Measurements from ENCODE around the gene JAKMIP3.

JAKMIP3 gene

GRCh38 chr10:132036153-132036886 is 29.4 kb upstream of the JAKMIP3 start:
- TF ChIP-seq, protein P1, sequence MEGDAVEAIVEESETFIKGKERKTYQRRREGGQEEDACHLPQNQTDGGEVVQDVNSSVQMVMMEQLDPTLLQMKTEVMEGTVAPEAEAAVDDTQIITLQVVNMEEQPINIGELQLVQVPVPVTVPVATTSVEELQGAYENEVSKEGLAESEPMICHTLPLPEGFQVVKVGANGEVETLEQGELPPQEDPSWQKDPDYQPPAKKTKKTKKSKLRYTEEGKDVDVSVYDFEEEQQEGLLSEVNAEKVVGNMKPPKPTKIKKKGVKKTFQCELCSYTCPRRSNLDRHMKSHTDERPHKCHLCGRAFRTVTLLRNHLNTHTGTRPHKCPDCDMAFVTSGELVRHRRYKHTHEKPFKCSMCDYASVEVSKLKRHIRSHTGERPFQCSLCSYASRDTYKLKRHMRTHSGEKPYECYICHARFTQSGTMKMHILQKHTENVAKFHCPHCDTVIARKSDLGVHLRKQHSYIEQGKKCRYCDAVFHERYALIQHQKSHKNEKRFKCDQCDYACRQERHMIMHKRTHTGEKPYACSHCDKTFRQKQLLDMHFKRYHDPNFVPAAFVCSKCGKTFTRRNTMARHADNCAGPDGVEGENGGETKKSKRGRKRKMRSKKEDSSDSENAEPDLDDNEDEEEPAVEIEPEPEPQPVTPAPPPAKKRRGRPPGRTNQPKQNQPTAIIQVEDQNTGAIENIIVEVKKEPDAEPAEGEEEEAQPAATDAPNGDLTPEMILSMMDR (IDR thresholded peaks at IDR 0.05; ENCODE audit: low read depth, low read length): no peak
- 0 out of 2 replicates have a peak overlapping the region, but pooled peaks have one; percentile 6 for H3K4me3 ChIP-seq (ENCODE audit: low read depth, low read length)

GRCh38 chr10:132036887-132037675 is 28.7 kb upstream of the JAKMIP3 start:
- TF ChIP-seq, protein P1 (IDR thresholded peaks at IDR 0.05; ENCODE audit: low read depth, low read length): no peak
- H3K4me3 ChIP-seq (ENCODE audit: low read depth, low read length): no peak overlapping the region

DNA sequence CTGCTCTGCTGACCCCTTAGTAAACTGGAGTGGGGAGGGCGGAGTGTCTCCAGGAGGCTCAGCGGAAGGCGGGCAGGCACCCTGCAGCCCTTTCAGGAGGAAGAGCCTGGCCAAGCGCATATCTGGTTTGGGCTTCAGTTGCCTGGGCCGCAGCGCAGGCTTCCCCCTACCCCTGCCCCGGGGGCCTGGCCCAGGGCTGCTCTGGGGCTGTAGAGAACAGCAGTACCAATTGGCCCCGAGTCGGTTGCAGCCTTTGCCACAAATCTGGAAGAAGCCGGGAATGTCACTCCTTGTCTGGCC is 28.1 kb upstream of the JAKMIP3 start:
- H3K4me3 ChIP-seq (ENCODE audit: low read depth, low read length): no peak overlapping the region
- TF ChIP-seq, protein P1 (IDR thresholded peaks at IDR 0.05; ENCODE audit: low read depth, low read length): no peak

DNA sequence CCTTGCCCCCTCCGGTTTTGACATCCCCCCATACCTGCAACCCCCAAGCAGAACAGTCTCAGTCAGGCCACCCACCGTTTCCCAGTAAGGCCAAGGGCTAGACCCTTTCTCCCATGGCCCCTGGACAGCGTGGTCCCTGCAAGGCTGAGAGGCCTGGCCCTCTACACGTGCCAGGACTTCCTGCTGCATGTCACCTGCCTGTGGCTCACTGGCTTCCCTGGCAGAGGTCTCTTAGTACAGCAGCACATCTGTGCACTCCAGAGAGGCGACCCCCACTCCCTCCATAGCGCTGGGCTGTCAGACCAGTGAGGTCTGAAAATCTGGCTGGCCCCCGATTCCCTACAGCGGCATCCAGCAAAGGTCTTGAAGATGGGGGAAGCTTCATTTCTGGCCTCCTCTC is 26.4 kb upstream of the JAKMIP3 start:
- no peak overlapping the region for H3K4me3 ChIP-seq (ENCODE audit: low read depth, low read length)
- TF ChIP-seq, protein P1 (IDR thresholded peaks at IDR 0.05; ENCODE audit: low read depth, low read length): no peak

GRCh38 chr10:132040046-132040445 is 25.7 kb upstream of the JAKMIP3 start:
- no peak overlapping the region for H3K4me3 ChIP-seq (ENCODE audit: low read depth, low read length)
- TF ChIP-seq, protein P1 (IDR thresholded peaks at IDR 0.05; ENCODE audit: low read depth, low read length): no peak

DNA sequence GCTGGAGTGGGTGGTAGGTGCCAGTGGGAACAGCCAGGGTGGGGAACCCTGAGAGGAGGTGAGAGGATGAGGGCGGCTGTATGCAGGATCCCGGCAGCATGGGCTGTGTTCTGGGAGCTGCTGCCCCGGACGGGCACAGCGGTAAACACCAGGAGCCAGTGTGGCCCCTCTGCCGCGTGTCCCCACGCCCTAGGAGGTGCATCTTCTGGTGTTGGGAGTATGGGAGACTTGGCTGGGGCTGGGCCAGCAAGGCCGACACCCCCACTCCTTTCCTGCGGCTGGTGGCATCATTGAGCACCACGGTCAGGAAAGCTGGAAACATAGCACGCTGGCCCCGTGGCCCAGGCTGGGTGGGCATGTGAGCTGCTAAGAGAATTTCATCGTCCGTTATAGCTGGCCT is 24.4 kb upstream of the JAKMIP3 start:
- TF ChIP-seq, protein P1 (IDR thresholded peaks at IDR 0.05; ENCODE audit: low read depth, low read length): no peak
- H3K4me3 ChIP-seq (ENCODE audit: low read depth, low read length): no peak overlapping the region

Data from WI38 (cell line).